ENCODE measurements around the gene DPAGT1. TPM values are rescaled to one million over a fixed set of nuclear protein-coding genes. Genes with fewer than 3 reads are reported as not detected.

The DPAGT1 gene
- total RNA-seq, 4 donors from 2014 or later, result 2.8 to 30.6 (median 16.9) TPM

DNA sequence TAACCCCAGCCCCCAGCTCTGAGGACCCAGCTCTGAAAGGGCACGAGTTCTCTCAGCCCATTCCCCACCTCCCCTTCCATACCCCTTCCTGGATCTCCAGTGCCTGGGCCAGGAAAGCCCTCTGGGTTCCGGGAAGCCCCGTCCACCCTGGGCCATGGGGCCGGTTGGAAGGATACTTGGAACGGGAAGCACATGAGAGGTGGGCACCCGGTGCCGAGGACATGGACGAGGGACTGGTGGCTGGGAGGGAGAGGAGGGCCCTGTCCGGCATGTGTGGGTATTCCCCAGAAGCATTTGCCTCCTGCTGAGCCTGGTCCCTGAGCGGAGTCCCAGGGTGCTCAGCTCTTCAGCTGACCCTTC, 14.6 kb upstream of the DPAGT1 start:
- TF ChIP-seq, protein P1, sequence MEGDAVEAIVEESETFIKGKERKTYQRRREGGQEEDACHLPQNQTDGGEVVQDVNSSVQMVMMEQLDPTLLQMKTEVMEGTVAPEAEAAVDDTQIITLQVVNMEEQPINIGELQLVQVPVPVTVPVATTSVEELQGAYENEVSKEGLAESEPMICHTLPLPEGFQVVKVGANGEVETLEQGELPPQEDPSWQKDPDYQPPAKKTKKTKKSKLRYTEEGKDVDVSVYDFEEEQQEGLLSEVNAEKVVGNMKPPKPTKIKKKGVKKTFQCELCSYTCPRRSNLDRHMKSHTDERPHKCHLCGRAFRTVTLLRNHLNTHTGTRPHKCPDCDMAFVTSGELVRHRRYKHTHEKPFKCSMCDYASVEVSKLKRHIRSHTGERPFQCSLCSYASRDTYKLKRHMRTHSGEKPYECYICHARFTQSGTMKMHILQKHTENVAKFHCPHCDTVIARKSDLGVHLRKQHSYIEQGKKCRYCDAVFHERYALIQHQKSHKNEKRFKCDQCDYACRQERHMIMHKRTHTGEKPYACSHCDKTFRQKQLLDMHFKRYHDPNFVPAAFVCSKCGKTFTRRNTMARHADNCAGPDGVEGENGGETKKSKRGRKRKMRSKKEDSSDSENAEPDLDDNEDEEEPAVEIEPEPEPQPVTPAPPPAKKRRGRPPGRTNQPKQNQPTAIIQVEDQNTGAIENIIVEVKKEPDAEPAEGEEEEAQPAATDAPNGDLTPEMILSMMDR (IDR thresholded peaks at IDR 0.05), result no peak
- TF ChIP-seq POLR2A (IDR thresholded peaks at IDR 0.05), result no peak
- no peak for DNase-seq
- H3K27me3 ChIP-seq, result no peaks in the 10 kb centered on the region
- H3K4me1 ChIP-seq, result no peaks in the 10 kb centered on the region
- H3K4me3 ChIP-seq, result no peak overlapping the region
- no peak overlapping the region for H3K27ac ChIP-seq
- intact Hi-C loops (cut with DNase I; ENCODE audit: low total_unique reads), result no loop called here
- no peaks in the 10 kb centered on the region for H3K9me3 ChIP-seq
- no peaks in the 10 kb centered on the region for H3K36me3 ChIP-seq

DNA sequence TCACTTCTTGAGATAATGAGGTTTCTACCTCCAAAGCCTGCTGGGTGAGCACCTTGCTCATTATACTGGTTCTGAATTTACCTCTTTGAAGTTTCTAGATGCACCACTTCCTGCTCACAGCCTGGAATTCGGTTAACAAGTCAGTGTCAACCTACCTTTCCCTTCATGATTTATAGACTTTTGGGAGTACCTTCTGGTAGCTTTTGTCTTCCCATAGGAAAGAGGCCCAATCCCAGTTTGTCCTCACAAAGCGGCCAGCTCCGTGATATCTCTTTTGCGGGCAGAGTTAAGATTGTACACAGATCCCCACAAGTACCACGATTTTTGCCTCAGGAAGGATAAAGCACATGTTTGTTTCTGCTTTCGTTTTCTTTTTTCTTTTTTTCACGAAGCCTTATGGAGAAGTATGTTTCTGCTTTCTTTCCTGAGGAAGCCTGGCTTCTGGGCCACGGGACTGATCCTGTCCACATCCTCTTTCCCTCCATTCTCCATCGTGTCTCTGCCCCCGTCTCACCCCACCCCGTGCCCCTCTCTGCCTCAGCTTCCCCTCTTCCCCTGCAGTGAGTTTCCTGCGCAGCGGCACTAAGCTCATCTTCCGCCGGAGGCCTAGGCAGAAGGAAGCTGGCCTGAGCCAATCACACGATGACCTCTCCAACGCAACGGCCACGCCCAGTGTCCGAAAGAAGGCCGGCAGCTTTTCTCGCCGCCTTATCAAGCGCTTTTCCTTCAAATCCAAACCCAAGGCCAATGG, 14.0 kb upstream of the DPAGT1 start:
- intact Hi-C loops (cut with DNase I; ENCODE audit: low total_unique reads), result no loop called here
- H3K9me3 ChIP-seq, result no peaks in the 10 kb centered on the region
- no peak overlapping the region for H3K4me3 ChIP-seq
- TF ChIP-seq, protein P1 (IDR thresholded peaks at IDR 0.05), result no peak
- TF ChIP-seq POLR2A (IDR thresholded peaks at IDR 0.05), result no peak
- H3K4me1 ChIP-seq, result no peaks in the 10 kb centered on the region
- no peak for DNase-seq
- no peaks in the 10 kb centered on the region for H3K27me3 ChIP-seq
- no peak overlapping the region for H3K27ac ChIP-seq
- H3K36me3 ChIP-seq, result no peaks in the 10 kb centered on the region

DNA sequence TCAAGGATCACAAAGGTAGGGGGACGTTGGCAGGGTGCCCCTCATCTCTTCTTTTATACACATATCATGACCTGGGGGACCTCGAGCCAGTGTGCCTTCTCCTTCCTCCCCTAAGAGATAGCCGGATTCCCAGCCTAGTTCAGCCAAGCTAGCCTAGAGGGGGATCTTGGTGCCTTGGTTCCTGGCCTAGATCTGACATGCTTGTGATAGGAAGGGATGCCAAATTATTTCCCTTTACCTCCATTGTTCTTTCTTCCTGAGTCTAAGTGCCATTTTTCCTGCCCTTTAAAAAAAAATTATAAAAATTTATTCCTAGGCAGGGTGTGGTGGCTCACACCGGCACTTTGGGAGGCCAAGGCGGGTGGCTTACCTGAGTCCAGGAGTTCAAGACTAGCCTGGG, 12.7 kb upstream of the DPAGT1 start:
- Histone ChIP-seq H3K27me3 (no peaks in the 10 kb centered on the region), H3K9me3 (no peaks in the 10 kb centered on the region), H3K4me3 (no peak overlapping the region), H3K27ac (no peak overlapping the region), H3K36me3 (no peaks in the 10 kb centered on the region), H3K4me1 (no peaks in the 10 kb centered on the region)
- no peak for DNase-seq
- intact Hi-C loops (cut with DNase I; ENCODE audit: low total_unique reads), result no loop called here
- TF ChIP-seq, protein P1 (IDR thresholded peaks at IDR 0.05), result no peak
- TF ChIP-seq POLR2A (IDR thresholded peaks at IDR 0.05), result no peak

DNA sequence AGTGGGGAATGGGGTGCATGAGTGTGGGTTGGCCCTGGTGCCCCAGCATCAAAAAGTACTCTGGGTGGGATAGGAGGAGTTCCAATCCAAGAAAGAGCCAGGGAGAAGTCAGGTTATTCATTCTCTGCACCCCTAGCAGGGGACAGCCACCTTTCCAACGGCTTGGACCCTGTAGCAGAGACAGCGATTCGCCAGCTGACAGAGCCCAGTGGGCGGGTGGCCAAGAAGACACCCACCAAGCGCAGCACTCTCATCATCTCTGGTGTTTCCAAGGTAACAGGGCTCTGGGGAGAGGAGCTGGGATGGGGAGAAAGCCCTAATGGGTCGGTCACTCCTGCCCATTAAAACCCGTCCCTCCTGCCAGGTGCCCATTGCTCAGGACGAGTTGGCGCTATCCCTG, 12.1 kb upstream of the DPAGT1 start:
- no peaks in the 10 kb centered on the region for H3K27me3 ChIP-seq
- H3K4me1 ChIP-seq, result no peaks in the 10 kb centered on the region
- intact Hi-C loops (cut with DNase I; ENCODE audit: low total_unique reads), result no loop called here
- H3K4me3 ChIP-seq, result no peak overlapping the region
- H3K27ac ChIP-seq, result no peak overlapping the region
- no peaks in the 10 kb centered on the region for H3K9me3 ChIP-seq
- DNase-seq, result no peak
- TF ChIP-seq, protein P1 (IDR thresholded peaks at IDR 0.05), result no peak
- no peak for TF ChIP-seq POLR2A (IDR thresholded peaks at IDR 0.05)
- H3K36me3 ChIP-seq, result no peaks in the 10 kb centered on the region

DNA sequence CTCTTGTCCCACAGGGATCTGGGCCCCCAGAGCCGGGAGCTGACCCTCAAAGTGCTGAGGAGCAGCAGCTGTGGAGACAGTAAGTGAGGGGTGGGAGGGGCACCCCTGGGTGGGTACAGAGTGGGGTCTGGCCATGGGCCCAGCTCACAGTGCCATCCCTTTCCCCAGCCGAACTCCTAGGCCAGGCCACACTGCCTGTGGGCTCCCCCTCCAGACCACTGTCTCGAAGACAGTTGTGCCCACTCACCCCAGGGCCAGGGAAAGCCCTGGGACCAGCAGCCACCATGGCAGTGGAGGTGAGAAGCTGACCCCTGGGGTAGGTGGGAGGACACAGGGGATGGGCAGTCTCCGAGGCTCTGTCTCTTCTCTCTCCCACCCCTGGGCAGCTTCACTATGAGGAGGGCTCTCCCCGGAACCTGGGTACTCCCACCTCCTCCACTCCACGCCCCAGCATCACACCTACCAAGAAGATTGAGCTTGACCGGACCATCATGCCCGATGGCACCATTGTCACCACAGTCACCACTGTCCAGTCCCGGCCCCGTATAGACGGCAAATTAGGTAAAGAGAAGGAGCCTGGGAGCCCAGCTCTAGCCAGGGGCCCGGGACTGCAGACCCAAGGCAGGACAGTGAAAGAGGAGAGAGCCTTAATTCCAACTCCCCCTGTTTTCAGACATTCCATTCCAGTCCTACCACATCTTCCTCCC, 10.8 kb upstream of the DPAGT1 start:
- no peaks in the 10 kb centered on the region for H3K9me3 ChIP-seq
- TF ChIP-seq, protein P1 (IDR thresholded peaks at IDR 0.05), result no peak
- no peak for TF ChIP-seq POLR2A (IDR thresholded peaks at IDR 0.05)
- H3K36me3 ChIP-seq, result no peaks in the 10 kb centered on the region
- H3K4me3 ChIP-seq, result no peak overlapping the region
- no peak overlapping the region for H3K27ac ChIP-seq
- no peaks in the 10 kb centered on the region for H3K27me3 ChIP-seq
- H3K4me1 ChIP-seq, result no peaks in the 10 kb centered on the region
- intact Hi-C loops (cut with DNase I; ENCODE audit: low total_unique reads), result no loop called here
- DNase-seq, result no peak

Measured in uterus (tissue), 4 donors.